Measurements from ENCODE around the gene IGFBP6.
"Not testable (repeated sequence)": the region's sequence is repeated elsewhere in the genome, so short reads cannot be mapped to it uniquely, and the experiment has no call there.

The IGFBP6 gene

DNA sequence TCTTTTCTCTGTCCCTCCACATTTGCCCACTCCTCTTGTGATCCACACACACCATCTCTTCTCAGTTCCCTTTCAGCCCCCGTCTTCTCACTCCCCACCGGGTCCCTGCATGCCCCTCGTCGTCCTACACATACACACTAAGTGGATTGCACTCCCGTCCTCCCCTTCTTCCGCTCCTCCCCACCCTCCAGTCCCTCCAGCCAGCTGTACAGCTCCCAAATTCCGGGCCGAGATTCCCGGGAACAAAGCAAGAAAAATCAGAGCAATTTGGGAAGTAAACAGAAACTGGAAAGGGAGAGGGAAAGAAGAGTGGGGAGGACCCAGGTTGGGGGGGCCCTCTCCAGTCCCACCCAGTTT, 282 bp upstream of the IGFBP6 start:
- H3K4me1 Mint-ChIP-seq, result peaks cover 59% of the 10 kb centered on the region
- H3K4me3 Mint-ChIP-seq, result peak overlapping the region; percentile 82 to 88
- ATAC-seq, result no peak
- peak overlapping the region in 1 of 2 donors; percentile 81 for H3K27ac Mint-ChIP-seq
- peaks cover 15% of the 10 kb centered on the region for H3K27me3 Mint-ChIP-seq
- H3K9me3 Mint-ChIP-seq, result no peaks in the 10 kb centered on the region
- no peak for DNase-seq

DNA sequence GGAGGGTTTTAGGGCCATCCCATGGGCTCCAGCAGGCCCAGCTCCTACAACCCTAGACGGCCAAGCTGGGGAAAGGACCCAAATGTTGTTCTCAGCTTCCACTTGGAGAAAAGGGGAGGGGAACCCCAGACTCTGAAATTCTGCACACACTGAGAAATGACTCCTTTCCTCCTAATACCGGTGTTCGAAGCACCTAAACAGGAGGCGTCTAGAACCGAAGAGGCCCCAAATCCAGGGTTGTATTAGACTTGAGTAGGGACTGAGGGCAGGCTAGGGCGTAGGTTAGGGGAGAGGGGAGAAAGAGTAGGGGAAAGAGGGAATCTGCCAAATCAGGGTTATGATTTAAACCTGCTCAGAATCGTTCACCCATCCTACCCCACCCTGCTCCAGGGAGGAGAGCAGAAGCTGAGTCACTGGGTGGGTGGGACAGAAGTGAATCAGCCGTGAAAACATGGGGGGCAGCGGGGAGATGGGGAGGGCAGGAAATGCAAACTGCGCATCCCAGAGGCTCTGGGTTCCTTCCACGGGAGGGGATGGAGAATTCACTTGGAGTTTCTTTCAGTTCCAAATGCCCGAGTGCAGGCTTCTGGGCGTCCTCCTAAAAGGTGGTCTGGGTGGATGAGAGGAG, 1.0 kb downstream of the IGFBP6 start:
- Mint-ChIP-seq H3K9me3 (no peaks in the 10 kb centered on the region), H3K27me3 (peaks cover 15% of the 10 kb centered on the region), H3K27ac (peak overlapping the region; percentile 92 to 95), H3K4me1 (peaks cover 70% of the 10 kb centered on the region), H3K4me3 (peak overlapping the region; percentile 82 to 88)
- DNase-seq (peak; percentile 41 to 49), ATAC-seq (peak; percentile 54)

GRCh38 chr12:53099071-53099882, 1.8 kb downstream of the IGFBP6 start:
- ATAC-seq (peak; percentile 57), DNase-seq (peak; percentile 88)
- Mint-ChIP-seq H3K27me3 (peaks cover 15% of the 10 kb centered on the region), H3K9me3 (no peaks in the 10 kb centered on the region), H3K4me1 (peaks cover 70% of the 10 kb centered on the region), H3K4me3 (peak overlapping the region; percentile 82 to 88), H3K27ac (no peak overlapping the region)

DNA sequence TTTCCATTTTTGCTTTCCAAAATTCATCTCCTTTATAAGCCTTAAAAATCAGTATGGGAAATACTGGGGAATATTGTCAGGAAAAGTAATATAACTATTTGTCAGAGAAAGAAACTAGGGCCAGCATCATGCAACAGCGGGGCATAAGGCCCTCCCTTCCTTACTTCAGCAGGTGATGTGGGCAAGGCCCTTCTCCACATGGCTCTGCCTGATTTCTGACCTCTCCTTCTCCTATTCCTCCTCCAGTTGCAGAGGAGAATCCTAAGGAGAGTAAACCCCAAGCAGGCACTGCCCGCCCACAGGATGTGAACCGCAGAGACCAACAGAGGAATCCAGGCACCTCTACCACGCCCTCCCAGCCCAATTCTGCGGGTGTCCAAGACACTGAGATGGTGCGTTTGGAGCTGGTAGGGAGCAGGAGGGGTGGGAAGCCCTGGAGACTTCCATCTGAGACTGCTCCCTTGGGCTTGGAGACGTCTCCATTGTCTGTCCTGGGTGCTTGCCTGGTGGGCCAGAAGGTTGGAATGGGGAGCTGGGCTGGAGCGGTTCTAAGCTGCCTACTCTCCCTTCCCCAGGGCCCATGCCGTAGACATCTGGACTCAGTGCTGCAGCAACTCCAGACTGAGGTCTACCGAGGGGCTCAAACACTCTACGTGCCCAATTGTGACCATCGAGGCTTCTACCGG, 3.1 kb downstream of the IGFBP6 start:
- H3K9me3 Mint-ChIP-seq, result no peaks in the 10 kb centered on the region
- H3K4me3 Mint-ChIP-seq, result no peak overlapping the region
- DNase-seq (no peak), ATAC-seq (no peak)
- H3K27ac Mint-ChIP-seq, result no peak overlapping the region
- H3K27me3 Mint-ChIP-seq, result peaks cover 15% of the 10 kb centered on the region
- peaks cover 81% of the 10 kb centered on the region for H3K4me1 Mint-ChIP-seq

- peaks cover 13% of the 10 kb centered on the region for H3K27me3 Mint-ChIP-seq
- ATAC-seq, result no peak
- peaks cover 83% of the 10 kb centered on the region for H3K4me1 Mint-ChIP-seq
- H3K27ac Mint-ChIP-seq, result no peak overlapping the region
- no peaks in the 10 kb centered on the region for H3K9me3 Mint-ChIP-seq
- no peak for DNase-seq
- H3K4me3 Mint-ChIP-seq, result no peak overlapping the region
These were observed 3.8 kb downstream of the IGFBP6 start for GRCh38 chr12:53101266-53101665.

DNA sequence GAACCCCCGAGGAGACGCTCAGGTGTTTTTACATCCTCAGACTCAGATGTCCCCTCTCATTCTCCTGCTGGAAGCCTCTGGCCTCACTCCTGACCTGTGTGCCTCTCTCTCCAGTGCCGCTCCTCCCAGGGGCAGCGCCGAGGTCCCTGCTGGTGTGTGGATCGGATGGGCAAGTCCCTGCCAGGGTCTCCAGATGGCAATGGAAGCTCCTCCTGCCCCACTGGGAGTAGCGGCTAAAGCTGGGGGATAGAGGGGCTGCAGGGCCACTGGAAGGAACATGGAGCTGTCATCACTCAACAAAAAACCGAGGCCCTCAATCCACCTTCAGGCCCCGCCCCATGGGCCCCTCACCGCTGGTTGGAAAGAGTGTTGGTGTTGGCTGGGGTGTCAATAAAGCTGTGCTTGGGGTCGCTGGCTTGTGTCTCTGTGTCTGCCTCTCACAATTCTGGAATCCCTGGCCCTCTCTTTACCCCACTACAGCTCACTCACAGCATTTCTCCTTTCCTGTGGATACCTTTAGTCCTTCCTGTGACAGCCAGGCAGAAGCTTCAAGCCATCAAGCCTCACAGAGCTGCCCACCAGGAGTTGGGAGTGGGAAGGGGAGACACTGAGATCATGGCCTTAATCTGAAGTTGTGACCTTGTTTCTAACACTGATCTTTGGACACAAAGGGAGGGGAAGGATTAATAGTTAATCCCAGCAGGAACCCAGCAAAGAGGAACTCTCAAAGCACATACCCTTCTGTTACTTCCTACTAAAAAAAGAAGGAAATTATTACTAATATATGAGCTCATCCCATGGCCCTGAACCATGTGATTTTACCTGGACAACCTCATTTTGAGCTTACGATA, 4.7 kb downstream of the IGFBP6 start:
- peak overlapping the region; percentile 91 to 96 for H3K27ac Mint-ChIP-seq
- H3K27me3 Mint-ChIP-seq, result peaks cover 4% of the 10 kb centered on the region
- H3K9me3 Mint-ChIP-seq, result no peaks in the 10 kb centered on the region
- H3K4me3 Mint-ChIP-seq, result peak overlapping the region; percentile 74 to 84
- no peak for ATAC-seq
- DNase-seq, result no peak
- peaks cover 75% of the 10 kb centered on the region for H3K4me1 Mint-ChIP-seq

DNA sequence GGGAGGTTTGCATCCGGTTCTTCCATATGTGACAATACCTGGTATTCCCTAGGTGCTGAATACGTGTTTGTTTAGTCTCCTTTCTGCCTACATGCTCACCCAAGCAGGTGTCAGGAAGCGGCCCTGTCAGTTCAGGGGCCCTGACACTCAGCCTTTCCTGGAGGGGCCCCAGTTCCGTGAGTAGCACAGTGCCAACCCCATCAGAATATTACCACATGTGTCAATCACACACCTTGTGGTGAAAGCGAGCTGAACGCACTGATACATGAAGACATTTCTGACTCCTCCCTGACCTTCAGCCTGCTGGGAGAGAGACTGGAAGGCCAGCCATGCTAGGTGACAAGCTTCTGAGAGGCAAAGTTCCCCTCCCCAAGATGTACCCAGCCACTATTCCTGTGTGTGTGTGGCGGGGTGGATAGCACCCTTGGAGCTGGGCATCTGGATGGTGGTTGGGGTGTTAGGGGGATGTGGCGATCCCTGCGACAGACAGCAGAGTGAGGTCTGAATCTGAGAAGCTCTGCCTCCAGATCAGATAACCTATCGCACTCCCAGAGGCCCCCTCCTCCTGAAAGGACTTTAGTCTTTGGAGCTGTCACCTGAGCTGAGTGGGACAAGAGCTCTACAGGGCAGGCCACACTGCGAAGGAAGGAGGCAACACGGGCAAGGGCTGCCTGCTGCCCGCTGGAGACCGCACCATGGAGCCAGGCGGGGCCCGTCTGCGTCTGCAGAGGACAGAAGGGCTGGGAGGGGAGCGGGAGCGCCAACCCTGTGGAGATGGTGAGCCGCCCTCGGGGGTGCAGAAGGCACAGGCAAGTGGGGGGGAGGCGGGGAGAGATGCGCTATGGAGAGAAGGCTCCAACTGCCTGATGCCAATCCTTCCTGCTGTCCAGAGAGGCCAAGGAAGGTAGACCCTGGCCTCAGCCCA, 5.7 kb downstream of the IGFBP6 start, which contains the start of gene SOAT2:
Gene SOAT2, plus strand, starts transcription at position 604 of the 925 bp plus-strand sequence. Its CDS starts 92 bp downstream, at position 696.
- Mint-ChIP-seq H3K4me1 (peaks cover 65% of the 10 kb centered on the region), H3K4me3 (peak within 1 kb of the TSS; percentile 74 to 84), H3K27me3 (no peaks in the 10 kb centered on the region), H3K9me3 (no peaks in the 10 kb centered on the region), H3K27ac (peak within 1 kb of the TSS; percentile 96 to 97)
- ATAC-seq (peak; percentile 88), DNase-seq (peak; percentile 68 to 79)

- ATAC-seq (peak; percentile 11), DNase-seq (no peak)
- Mint-ChIP-seq H3K9me3 (no peaks in the 10 kb centered on the region), H3K4me3 (peak overlapping the region; percentile 74 to 84), H3K27me3 (no peaks in the 10 kb centered on the region), H3K4me1 (peaks cover 58% of the 10 kb centered on the region), H3K27ac (peak overlapping the region in 1 of 2 donors; percentile 40)
These were observed 6.4 kb downstream of the IGFBP6 start for GRCh38 chr12:53103860-53104305.

- ATAC-seq (no peak), DNase-seq (no peak)
- Mint-ChIP-seq H3K27ac (no peak overlapping the region), H3K4me1 (peaks cover 50% of the 10 kb centered on the region), H3K27me3 (no peaks in the 10 kb centered on the region), H3K9me3 (no peaks in the 10 kb centered on the region), H3K4me3 (no peak overlapping the region)
These were observed 7.8 kb downstream of the IGFBP6 start for GRCh38 chr12:53105256-53105655.

DNA sequence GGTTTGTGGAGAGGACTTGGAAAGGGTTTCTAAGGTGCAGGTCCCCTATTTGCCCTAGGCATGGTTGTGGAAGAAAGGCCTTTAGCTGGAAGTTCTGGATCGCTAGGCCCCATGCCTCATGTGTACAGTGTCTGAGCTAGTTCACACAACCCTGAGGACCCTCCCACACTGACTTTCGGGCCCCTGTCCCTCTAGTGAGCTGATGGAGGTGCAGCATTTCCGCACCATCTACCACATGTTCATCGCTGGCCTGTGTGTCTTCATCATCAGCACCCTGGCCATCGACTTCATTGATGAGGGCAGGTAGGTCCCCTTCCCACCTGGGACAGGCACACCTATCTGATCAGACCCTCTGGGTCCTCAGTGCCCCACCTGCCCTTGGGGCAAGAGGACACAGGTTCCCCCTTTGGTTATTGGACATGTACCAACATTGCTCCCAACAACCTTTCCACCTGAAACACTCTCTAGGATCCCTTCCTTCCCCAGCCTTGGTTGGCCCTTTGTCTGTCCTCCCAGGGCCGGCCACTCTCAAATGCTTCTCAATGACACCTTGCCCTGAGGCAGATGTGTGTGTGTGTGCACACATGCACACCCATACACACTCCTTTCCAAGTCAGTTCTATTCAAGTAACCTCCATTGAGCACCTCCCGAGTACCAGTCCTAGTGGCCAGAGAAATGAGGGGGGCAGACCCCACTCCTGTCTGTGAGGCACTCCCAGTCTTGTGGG, 8.4 kb downstream of the IGFBP6 start:
- DNase-seq (no peak), ATAC-seq (no peak)
- H3K4me3 Mint-ChIP-seq, result no peak overlapping the region
- no peaks in the 10 kb centered on the region for H3K9me3 Mint-ChIP-seq
- H3K4me1 Mint-ChIP-seq, result peaks cover 50% of the 10 kb centered on the region
- no peak overlapping the region for H3K27ac Mint-ChIP-seq
- H3K27me3 Mint-ChIP-seq, result no peaks in the 10 kb centered on the region

DNA sequence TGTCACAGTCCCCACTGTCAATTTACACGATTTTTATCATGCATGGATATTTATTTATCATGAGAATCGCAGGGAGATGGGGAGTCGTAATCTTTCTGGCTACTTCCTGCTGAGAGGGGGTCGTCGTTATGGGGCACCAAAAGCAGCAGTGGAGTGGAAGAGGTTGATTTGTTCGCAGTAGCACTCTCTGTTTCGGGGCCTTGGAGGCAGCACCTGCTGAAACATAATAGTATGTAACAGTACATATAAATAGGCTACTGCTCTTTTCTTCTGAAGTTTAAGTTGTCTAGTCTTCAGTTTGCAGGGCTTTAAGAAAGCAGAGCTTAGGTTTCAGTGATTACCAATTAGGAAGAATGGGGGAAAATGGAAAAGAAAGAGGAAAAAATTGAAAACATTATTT, 9.7 kb downstream of the IGFBP6 start:
- no peak for ATAC-seq
- no peak for DNase-seq
- Mint-ChIP-seq H3K4me3 (no peak overlapping the region), H3K27me3 (no peaks in the 10 kb centered on the region), H3K9me3 (no peaks in the 10 kb centered on the region), H3K4me1 (peaks cover 39% of the 10 kb centered on the region), H3K27ac (no peak overlapping the region)

- not testable (repeated sequence) for H3K4me3 Mint-ChIP-seq, H3K9me3 Mint-ChIP-seq
These were observed 15.0 kb downstream of the IGFBP6 start for GRCh38 chr12:53112431-53112830.

DNA sequence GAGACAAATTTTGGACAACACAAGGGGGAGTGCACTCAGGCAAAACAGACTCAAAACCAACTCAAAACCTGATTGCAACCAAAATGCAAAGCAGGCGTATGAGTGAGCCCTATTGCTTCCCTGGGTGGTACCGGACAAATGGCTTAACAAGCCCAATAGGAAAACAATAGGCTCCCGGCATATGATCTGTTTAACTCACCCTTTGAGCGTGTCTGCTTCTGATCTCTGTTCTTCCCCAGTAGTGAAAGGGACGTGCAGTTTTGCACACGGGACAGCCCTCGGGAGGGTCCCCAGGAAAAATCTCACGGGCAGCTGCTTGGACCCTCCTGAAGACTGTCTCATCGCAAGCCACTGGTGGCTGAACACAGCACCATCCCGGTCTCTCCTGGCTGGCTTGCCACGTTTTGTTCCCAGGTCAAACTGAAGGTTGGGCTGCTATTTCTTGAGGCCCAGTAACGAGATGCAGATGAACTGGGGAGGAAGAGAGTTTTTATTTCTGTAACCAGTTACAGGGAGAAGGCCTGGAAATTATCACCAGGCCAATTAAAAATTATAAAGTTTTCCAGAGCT, 15.8 kb downstream of the IGFBP6 start:
- Mint-ChIP-seq H3K27me3 (no peaks in the 10 kb centered on the region), H3K9me3 (no peaks in the 10 kb centered on the region), H3K4me1 (no peaks in the 10 kb centered on the region), H3K27ac (no peak overlapping the region), H3K4me3 (no peak overlapping the region)
- DNase-seq (no peak), ATAC-seq (no peak)

More at GRCh38 chr12:53112431-53112830, 15.0 kb downstream of the IGFBP6 start:
- not testable (repeated sequence) for DNase-seq, H3K27ac Mint-ChIP-seq, H3K4me1 Mint-ChIP-seq, ATAC-seq, H3K27me3 Mint-ChIP-seq

Data from stimulated activated naive CD8-positive, alpha-beta T cell treated with anti-CD3 and anti-CD28 coated beads, Interleukin-15, amount 100 ng/mL, for 72 hours (primary cell).